Measurements from ENCODE around the gene DDR2. TPM values are rescaled to one million over a fixed set of nuclear protein-coding genes. Genes with fewer than 3 reads are reported as not detected.
A peak's percentile ranks its signal among the peaks of the same experiment; 100 is the strongest.
"Not testable (repeated sequence)": the region's sequence is repeated elsewhere in the genome, so short reads cannot be mapped to it uniquely, and the experiment has no call there.

DDR2 gene
- total and polyA plus RNA-seq, 8 donors = 6.8 to 117 (median 34.1) TPM

DNA sequence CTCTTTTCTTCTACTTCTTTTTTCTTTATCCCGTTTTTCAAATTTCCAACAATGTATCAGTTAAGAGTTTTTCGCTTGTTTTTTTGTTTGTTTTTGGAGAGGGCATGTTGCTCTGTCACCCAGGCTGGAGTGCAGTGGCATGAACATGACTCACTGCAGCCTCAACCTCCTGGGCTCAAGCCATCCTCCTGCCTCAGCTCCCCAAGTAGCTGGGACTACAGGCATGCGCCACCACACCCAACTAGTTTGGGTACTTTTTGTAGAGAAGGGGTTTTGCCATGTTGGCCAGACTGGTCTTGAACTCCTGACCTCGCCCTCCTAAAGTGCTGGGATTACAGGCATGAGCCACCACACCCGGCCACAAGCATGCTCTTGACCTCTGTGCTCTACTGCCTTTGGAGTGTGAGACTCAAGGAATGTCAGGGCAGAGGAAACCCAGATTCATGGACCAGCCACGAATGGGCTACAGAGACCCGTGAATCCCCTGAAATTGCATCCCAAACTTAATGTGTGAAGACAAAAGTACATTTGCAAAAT lies 93.1 kb downstream of the DDR2 start:
- Histone ChIP-seq H3K36me3 (no peaks in the 10 kb centered on the region), H3K4me1 (peaks cover 0 to 16% (median 0%) of the 10 kb centered on the region in 4 donors), H3K4me3 (no peak overlapping the region), H3K27ac (peak overlapping the region in 1 of 5 donors; percentile 14), H3K9me3 (no peaks in the 10 kb centered on the region), H3K27me3 (no peaks in the 10 kb centered on the region)
- DNase-seq = no peak
- 80 to 93% (median 88%) methylated on average over 7 of the region's 7 CpGs for WGBS, 5 donors
- intact Hi-C loops (cut with DNase I; ENCODE audit: low total_unique reads) = no loop called here
- TF ChIP-seq POLR2A (IDR thresholded peaks at IDR 0.05) (no peak), POLR2AphosphoS5 (IDR thresholded peaks at IDR 0.05) (no peak), EP300 (IDR thresholded peaks at IDR 0.05) (no peak)
- TF ChIP-seq, protein P1, sequence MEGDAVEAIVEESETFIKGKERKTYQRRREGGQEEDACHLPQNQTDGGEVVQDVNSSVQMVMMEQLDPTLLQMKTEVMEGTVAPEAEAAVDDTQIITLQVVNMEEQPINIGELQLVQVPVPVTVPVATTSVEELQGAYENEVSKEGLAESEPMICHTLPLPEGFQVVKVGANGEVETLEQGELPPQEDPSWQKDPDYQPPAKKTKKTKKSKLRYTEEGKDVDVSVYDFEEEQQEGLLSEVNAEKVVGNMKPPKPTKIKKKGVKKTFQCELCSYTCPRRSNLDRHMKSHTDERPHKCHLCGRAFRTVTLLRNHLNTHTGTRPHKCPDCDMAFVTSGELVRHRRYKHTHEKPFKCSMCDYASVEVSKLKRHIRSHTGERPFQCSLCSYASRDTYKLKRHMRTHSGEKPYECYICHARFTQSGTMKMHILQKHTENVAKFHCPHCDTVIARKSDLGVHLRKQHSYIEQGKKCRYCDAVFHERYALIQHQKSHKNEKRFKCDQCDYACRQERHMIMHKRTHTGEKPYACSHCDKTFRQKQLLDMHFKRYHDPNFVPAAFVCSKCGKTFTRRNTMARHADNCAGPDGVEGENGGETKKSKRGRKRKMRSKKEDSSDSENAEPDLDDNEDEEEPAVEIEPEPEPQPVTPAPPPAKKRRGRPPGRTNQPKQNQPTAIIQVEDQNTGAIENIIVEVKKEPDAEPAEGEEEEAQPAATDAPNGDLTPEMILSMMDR (IDR thresholded peaks at IDR 0.05) = no peak

DNA sequence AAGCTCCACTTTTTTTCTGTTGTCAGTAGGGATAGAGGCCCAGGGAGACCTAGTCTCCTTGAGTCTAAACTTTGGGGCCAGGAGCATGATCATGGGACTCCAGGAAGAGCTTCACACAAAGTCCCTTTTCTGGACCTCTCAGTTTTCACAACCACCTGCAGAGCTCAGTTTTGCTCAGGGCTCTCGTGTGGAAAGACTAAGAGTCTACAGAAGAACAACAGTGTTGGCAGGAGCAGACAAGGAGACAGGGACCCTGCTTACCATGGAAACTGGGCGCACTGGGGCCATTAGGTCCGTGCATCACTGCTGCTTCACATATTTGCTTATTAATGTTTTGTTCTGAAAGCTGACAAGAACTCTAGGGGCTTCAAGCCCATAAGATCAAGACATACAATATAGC lies 94.3 kb downstream of the DDR2 start:
- no peak overlapping the region for H3K27ac ChIP-seq
- intact Hi-C loops (cut with DNase I; ENCODE audit: low total_unique reads) = no loop called here
- peaks cover 0 to 25% (median 0%) of the 10 kb centered on the region in 4 donors for H3K4me1 ChIP-seq
- no peaks in the 10 kb centered on the region for H3K9me3 ChIP-seq
- TF ChIP-seq, protein P1 (IDR thresholded peaks at IDR 0.05) = no peak
- TF ChIP-seq POLR2A (IDR thresholded peaks at IDR 0.05) (no peak), POLR2AphosphoS5 (IDR thresholded peaks at IDR 0.05) (no peak), EP300 (IDR thresholded peaks at IDR 0.05) (no peak)
- H3K4me3 ChIP-seq = no peak overlapping the region
- H3K27me3 ChIP-seq = no peaks in the 10 kb centered on the region
- H3K36me3 ChIP-seq = no peaks in the 10 kb centered on the region
- 85 to 93% (median 88%) methylated on average over 3 of the region's 3 CpGs for WGBS, 5 donors
- peak in 1 of 2 donors; percentile 30 for DNase-seq

DNA sequence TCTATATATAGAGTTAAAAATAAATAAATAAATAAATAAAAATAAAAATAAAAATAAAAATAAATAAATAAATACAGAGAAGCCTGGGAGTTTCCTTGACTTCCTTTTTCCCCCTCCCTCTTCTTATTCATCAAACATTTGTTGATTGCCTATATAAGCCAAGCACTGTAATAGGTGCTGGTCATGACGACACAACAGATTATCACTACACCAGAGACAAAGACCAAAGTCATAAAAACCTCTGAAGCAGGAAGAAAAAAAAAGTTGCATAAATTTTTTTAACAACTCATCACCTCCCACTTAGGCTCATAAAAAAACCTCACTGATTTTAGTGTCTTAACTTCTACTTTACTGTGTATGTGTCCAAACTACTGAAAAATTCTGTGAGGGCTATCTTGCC lies 95.2 kb downstream of the DDR2 start:
- DNase-seq; H3K4me3 ChIP-seq; intact Hi-C loops (cut with DNase I; ENCODE audit: low total_unique reads); H3K36me3 ChIP-seq; H3K9me3 ChIP-seq; H3K27me3 ChIP-seq; H3K27ac ChIP-seq: not testable (repeated sequence)
- peaks cover 6 to 30% (median 7%) of the 10 kb centered on the region in 4 donors for H3K4me1 ChIP-seq
- WGBS, 5 donors = 93 to 100% methylated on average over 1 of the region's 1 CpG; no CpG with 5 or more reads in 3 of the 5 donors

DNA sequence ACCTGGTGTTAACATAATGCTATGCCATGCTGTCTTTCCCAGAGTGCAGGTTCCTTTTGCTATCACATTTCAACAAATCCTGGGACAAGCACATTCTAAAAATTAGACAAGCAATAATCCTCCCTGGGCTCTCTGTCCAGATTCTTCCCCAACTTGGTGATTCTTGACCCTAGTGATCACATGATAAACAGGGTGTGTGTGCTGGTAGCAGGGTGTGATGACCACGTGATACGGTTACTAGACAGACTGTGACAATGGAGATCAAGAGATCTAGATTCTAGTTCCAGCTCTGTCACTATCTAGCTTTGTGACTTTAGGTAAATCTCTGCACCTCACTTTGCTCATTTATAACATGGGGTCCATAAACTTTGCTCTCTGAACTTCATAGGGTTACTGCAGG lies 96.3 kb downstream of the DDR2 start:
- Histone ChIP-seq H3K4me1 (peaks cover 7 to 41% (median 11%) of the 10 kb centered on the region in 4 donors), H3K27me3 (no peaks in the 10 kb centered on the region), H3K9me3 (no peaks in the 10 kb centered on the region), H3K27ac (no peak overlapping the region), H3K4me3 (no peak overlapping the region), H3K36me3 (no peaks in the 10 kb centered on the region)
- TF ChIP-seq POLR2A (IDR thresholded peaks at IDR 0.05) (no peak), POLR2AphosphoS5 (IDR thresholded peaks at IDR 0.05) (no peak), EP300 (IDR thresholded peaks at IDR 0.05) (no peak)
- TF ChIP-seq, protein P1 (IDR thresholded peaks at IDR 0.05) = no peak
- DNase-seq = no peak
- intact Hi-C loops (cut with DNase I; ENCODE audit: low total_unique reads) = no loop called here
- 77 to 88% (median 80%) methylated on average over 2 of the region's 2 CpGs for WGBS, 5 donors

DNA sequence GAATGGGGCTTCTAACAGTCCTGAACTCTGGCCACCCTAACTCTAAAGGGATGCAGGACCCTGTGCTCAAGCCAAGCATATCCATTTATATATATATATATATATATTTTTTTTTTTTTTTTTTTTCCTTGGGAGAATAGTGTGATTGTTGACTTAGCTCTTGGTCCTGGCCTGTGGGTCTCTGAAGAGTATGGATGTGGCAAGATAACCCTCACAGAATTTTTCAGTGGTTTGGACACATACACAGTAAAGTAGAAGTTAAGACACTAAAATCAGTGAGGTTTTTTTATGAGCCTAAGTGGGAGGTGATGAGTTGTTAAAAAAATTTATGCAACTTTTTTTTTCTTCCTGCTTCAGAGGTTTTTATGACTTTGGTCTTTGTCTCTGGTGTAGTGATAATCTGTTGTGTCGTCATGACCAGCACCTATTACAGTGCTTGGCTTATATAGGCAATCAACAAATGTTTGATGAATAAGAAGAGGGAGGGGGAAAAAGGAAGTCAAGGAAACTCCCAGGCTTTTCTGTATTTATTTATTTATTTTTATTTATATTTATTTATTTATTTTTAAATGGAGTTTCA lies 97.0 kb downstream of the DDR2 start:
- intact Hi-C loops (cut with DNase I; ENCODE audit: low total_unique reads); H3K27ac ChIP-seq; H3K27me3 ChIP-seq: not testable (repeated sequence)

More for the DNA sequence above, 97.0 kb downstream of the DDR2 start:
- not testable (repeated sequence) for H3K4me3 ChIP-seq, H3K9me3 ChIP-seq, H3K36me3 ChIP-seq, DNase-seq
- WGBS, 5 donors = 80 to 86% methylated on average over 1 of the region's 1 CpG; no CpG with 5 or more reads in 3 of the 5 donors
- peaks cover 7 to 44% (median 15%) of the 10 kb centered on the region in 4 donors for H3K4me1 ChIP-seq
